SK-N-MC (cell line): ENCODE data around the gene TMEM244.

Source experiments
- EZH2 ChIP-seq: fragments of 200-600 bp; sonication (generic); IDR thresholded peaks from one replicate; pipeline ENCODE4 v1.6.1; 2017; ENCODE audit warnings: antibody characterized with exemption
- POLR2AphosphoS5 ChIP-seq: IDR thresholded peaks from 2 replicates; pipeline ENCODE4 v1.6.1; 2012; ENCODE audit warnings: mild to moderate bottlenecking, low read depth, low read length, borderline replicate concordance

GRCh38 chr6:129866256-129866655, 5.1 kb upstream of the TMEM244 start:
- TF ChIP-seq EZH2, result no peak
- TF ChIP-seq POLR2AphosphoS5, result no peak
